OCI-LY3 (cell line): ENCODE measurements around the gene DDX43.

ENCODE experiments used
- H2AFZ ChIP-seq: fragments of 200-600, 300-600 bp; shearing (Covaris generic); 2 replicates; pipeline ENCODE4 v1.6.0; 2014; ENCODE audit warnings: antibody characterized with exemption, low read depth, low read length
- H3K27ac ChIP-seq: fragments of 200-600, 300-600 bp; sonication (generic); 2 replicates; pipeline ENCODE4 v1.5.1; 2014; ENCODE audit warnings: mild to moderate bottlenecking, low read length, moderate library complexity, mixed read lengths
- H3K27me3 ChIP-seq: fragments of 200-600, 300-600 bp; sonication (generic); 2 replicates; pipeline ENCODE4 v1.6.1; 2014; ENCODE audit warnings: low read depth, low read length, mixed read lengths
- H3K36me3 ChIP-seq: fragments of 200-600, 300-600 bp; sonication (generic); replicated peaks from 2 replicates; pipeline ENCODE3; 2014; ENCODE audit warnings: low read depth, low read length, mixed read lengths
- H3K4me1 ChIP-seq: fragments of 300-600, 200-600 bp; sonication (generic); 2 replicates; pipeline ENCODE4 v1.6.1; 2014; ENCODE audit warnings: low read length, mixed read lengths
- H3K4me2 ChIP-seq: fragments of 200-600, 300-600 bp; sonication (generic); 2 replicates; pipeline ENCODE4 v1.6.1; 2014; ENCODE audit warnings: low read length, mixed read lengths
- H3K4me3 ChIP-seq: fragments of 300-600, 200-600 bp; sonication (generic); 2 replicates; pipeline ENCODE4 v1.5.1; 2014; ENCODE audit warnings: antibody characterized with exemption, mild to moderate bottlenecking, low read length, moderate library complexity
- H3K79me2 ChIP-seq: fragments of 300-600, 200-600 bp; shearing (Covaris generic); 2 replicates; pipeline ENCODE4 v1.6.1; 2014; ENCODE audit warnings: mild to moderate bottlenecking, low read length, mixed read lengths
- H3K9ac ChIP-seq: fragments of 300-600, 200-600 bp; shearing (Covaris generic); 2 replicates; pipeline ENCODE4 v1.6.0; 2014; ENCODE audit warnings: mild to moderate bottlenecking, low read length, moderate library complexity
- H3K9me3 ChIP-seq: fragments of 200-600, 300-600 bp; shearing (Covaris generic); 2 replicates; pipeline ENCODE4 v1.6.1; 2014; ENCODE audit warnings: low read length, mixed read lengths; ENCODE audit not compliant: insufficient read depth
- H4K20me1 ChIP-seq: fragments of 200-600, 300-600 bp; sonication (generic); 2 replicates; pipeline ENCODE4 v1.6.1; 2016; ENCODE audit warnings: low read length, mixed read lengths; ENCODE audit not compliant: insufficient read depth
- EZH2phosphoT487 ChIP-seq: fragments of 200-600 bp; shearing (Covaris generic); IDR thresholded peaks from 2 replicates; pipeline ENCODE4 v1.6.1; 2018; ENCODE audit warnings: antibody characterized with exemption, mixed run types, low read depth
- TF ChIP-seq, protein P1 (sequence below): fragments of 200-600, 300-600 bp; sonication (generic); IDR thresholded peaks from 2 replicates; pipeline ENCODE4 v1.5.1; 2014; ENCODE audit warnings: antibody characterized with exemption, low read length, low read depth

Gene DDX43

GRCh38 chr6:73364121-73364520 is 30.5 kb upstream of the DDX43 start:
- no peak for TF ChIP-seq EZH2phosphoT487
- TF ChIP-seq, protein P1, sequence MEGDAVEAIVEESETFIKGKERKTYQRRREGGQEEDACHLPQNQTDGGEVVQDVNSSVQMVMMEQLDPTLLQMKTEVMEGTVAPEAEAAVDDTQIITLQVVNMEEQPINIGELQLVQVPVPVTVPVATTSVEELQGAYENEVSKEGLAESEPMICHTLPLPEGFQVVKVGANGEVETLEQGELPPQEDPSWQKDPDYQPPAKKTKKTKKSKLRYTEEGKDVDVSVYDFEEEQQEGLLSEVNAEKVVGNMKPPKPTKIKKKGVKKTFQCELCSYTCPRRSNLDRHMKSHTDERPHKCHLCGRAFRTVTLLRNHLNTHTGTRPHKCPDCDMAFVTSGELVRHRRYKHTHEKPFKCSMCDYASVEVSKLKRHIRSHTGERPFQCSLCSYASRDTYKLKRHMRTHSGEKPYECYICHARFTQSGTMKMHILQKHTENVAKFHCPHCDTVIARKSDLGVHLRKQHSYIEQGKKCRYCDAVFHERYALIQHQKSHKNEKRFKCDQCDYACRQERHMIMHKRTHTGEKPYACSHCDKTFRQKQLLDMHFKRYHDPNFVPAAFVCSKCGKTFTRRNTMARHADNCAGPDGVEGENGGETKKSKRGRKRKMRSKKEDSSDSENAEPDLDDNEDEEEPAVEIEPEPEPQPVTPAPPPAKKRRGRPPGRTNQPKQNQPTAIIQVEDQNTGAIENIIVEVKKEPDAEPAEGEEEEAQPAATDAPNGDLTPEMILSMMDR = no peak
- H4K20me1 ChIP-seq = no peaks in the 10 kb centered on the region

DNA sequence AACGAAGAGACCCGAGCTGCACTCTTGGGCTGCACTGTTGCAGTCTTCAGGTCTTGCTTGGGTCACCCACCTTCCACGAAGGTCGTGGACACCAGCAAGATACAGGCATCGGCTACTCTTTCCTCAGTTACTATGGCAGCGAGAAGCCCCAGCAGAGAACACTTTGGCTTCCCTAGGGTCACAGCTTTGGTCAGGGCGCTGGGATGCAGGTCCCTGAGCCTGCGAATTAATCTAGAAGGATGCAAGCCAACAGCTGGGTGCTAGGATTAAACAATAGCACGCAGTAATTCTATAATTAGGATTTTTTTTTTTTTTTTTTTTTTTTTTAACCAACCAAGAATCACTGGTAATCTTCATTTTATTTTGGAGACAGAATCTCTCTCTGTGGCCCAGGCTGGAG is 30.1 kb upstream of the DDX43 start:
- Histone ChIP-seq H4K20me1 (no peaks in the 10 kb centered on the region), H3K27me3 (no peaks in the 10 kb centered on the region), H3K4me3 (no peak overlapping the region), H3K4me1 (no peaks in the 10 kb centered on the region), H3K79me2 (no peaks in the 10 kb centered on the region), H3K27ac (no peak overlapping the region), H3K9me3 (no peaks in the 10 kb centered on the region), H3K4me2 (no peak overlapping the region), H3K36me3 (no peaks in the 10 kb centered on the region), H2AFZ (no peak overlapping the region), H3K9ac (no peak overlapping the region)
- no peak for TF ChIP-seq EZH2phosphoT487
- TF ChIP-seq, protein P1 = no peak

More at GRCh38 chr6:73364121-73364520, 30.5 kb upstream of the DDX43 start:
- Histone ChIP-seq H3K9ac (no peak overlapping the region), H3K36me3 (no peaks in the 10 kb centered on the region), H3K79me2 (no peaks in the 10 kb centered on the region), H3K4me3 (no peak overlapping the region), H3K9me3 (no peaks in the 10 kb centered on the region), H3K27ac (no peak overlapping the region), H3K4me1 (no peaks in the 10 kb centered on the region), H3K27me3 (no peaks in the 10 kb centered on the region), H3K4me2 (no peak overlapping the region), H2AFZ (no peak overlapping the region)

DNA sequence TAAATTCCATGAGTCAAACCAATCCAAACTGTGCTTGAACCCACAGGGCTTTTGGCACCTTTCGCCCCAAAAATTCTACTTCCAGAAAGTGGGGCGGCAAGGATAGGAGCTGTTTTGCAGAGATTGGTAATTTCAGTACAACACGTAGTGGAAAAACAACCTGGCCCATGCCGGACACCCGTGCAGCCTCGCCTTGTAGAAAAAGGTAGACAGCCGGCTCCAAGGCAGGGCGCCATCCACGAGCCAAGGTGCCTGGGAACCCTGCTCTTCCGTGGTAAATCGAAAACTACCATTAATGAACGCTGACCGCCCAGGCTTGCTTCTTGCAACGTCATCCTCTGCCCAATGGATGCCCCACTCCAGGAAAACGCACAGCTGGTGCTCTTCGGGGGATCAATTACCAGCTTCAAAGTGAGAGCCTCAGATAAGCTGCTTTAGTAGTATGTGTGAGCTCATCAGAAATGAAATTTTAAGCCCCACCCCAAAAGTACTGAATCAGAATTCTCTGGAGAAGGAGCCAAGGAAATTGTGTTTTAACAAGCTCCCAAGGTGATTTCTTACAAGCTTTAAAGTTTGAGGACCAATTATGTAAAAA is 26.8 kb upstream of the DDX43 start:
- Histone ChIP-seq H4K20me1 (no peaks in the 10 kb centered on the region), H2AFZ (no peak overlapping the region), H3K79me2 (no peaks in the 10 kb centered on the region), H3K4me3 (no peak overlapping the region), H3K4me1 (no peaks in the 10 kb centered on the region), H3K27ac (no peak overlapping the region), H3K36me3 (no peaks in the 10 kb centered on the region), H3K27me3 (no peaks in the 10 kb centered on the region), H3K9ac (no peak overlapping the region), H3K4me2 (no peak overlapping the region), H3K9me3 (peaks cover 9% of the 10 kb centered on the region; the same call in 1 of the 2 replicates)
- no peak for TF ChIP-seq EZH2phosphoT487
- TF ChIP-seq, protein P1 = no peak

GRCh38 chr6:73368675-73369074 is 26.0 kb upstream of the DDX43 start:
- no peak for TF ChIP-seq EZH2phosphoT487
- TF ChIP-seq, protein P1 = no peak
- Histone ChIP-seq H3K4me1 (no peaks in the 10 kb centered on the region), H3K4me3 (no peak overlapping the region), H3K27me3 (no peaks in the 10 kb centered on the region), H3K36me3 (no peaks in the 10 kb centered on the region), H3K79me2 (no peaks in the 10 kb centered on the region), H4K20me1 (no peaks in the 10 kb centered on the region), H2AFZ (no peak overlapping the region), H3K4me2 (no peak overlapping the region), H3K9me3 (peaks cover 9% of the 10 kb centered on the region; the same call in 1 of the 2 replicates), H3K9ac (no peak overlapping the region), H3K27ac (no peak overlapping the region)
